ENCODE data around the gene CAST. TPM values are rescaled to one million over a fixed set of nuclear protein-coding genes. Genes with fewer than 3 reads are reported as not detected.

CAST gene
- total RNA-seq, 2 donors from 2014 or later: 165 to 229 TPM

- H3K4me1 Mint-ChIP-seq: no peaks in the 10 kb centered on the region
- H3K36me3 Mint-ChIP-seq (ENCODE audit: low read depth): no peaks in the 10 kb centered on the region
- peaks cover 13% of the 10 kb centered on the region for H3K27me3 Mint-ChIP-seq
- ATAC-seq (replicated peaks): no peak
- no peak overlapping the region for H3K4me3 Mint-ChIP-seq
- H3K9me3 Mint-ChIP-seq: no peaks in the 10 kb centered on the region
- H3K27ac Mint-ChIP-seq: no peak overlapping the region
Measured at GRCh38 chr5:96634881-96635280, 27.3 kb upstream of the CAST start.

- H3K4me3 Mint-ChIP-seq: no peak overlapping the region
- no peaks in the 10 kb centered on the region for H3K4me1 Mint-ChIP-seq
- H3K36me3 Mint-ChIP-seq (ENCODE audit: low read depth): no peaks in the 10 kb centered on the region
- H3K9me3 Mint-ChIP-seq: no peaks in the 10 kb centered on the region
- no peak overlapping the region for H3K27ac Mint-ChIP-seq
- no peak for ATAC-seq (replicated peaks)
- peaks cover 13% of the 10 kb centered on the region for H3K27me3 Mint-ChIP-seq
Measured at GRCh38 chr5:96636046-96636445, 26.1 kb upstream of the CAST start.

- Mint-ChIP-seq H3K9me3 (no peaks in the 10 kb centered on the region), H3K4me3 (no peak overlapping the region), H3K4me1 (peaks cover 3% of the 10 kb centered on the region), H3K27ac (no peak overlapping the region), H3K27me3 (peaks cover 13% of the 10 kb centered on the region), H3K36me3 (ENCODE audit: low read depth) (no peaks in the 10 kb centered on the region)
- ATAC-seq (replicated peaks): no peak
Measured at GRCh38 chr5:96636594-96636993, 25.6 kb upstream of the CAST start.

GRCh38 chr5:96637196-96637595, 25.0 kb upstream of the CAST start:
- Mint-ChIP-seq H3K4me1 (peaks cover 9% of the 10 kb centered on the region), H3K27ac (no peak overlapping the region), H3K27me3 (peaks cover 13% of the 10 kb centered on the region), H3K4me3 (no peak overlapping the region), H3K9me3 (no peaks in the 10 kb centered on the region), H3K36me3 (ENCODE audit: low read depth) (no peaks in the 10 kb centered on the region)
- no peak for ATAC-seq (replicated peaks)

GRCh38 chr5:96638561-96638960, 23.6 kb upstream of the CAST start:
- no peak overlapping the region for H3K4me3 Mint-ChIP-seq
- no peaks in the 10 kb centered on the region for H3K36me3 Mint-ChIP-seq (ENCODE audit: low read depth)
- no peak overlapping the region for H3K27ac Mint-ChIP-seq
- peaks cover 13% of the 10 kb centered on the region for H3K27me3 Mint-ChIP-seq
- peaks cover 9% of the 10 kb centered on the region for H3K4me1 Mint-ChIP-seq
- ATAC-seq (replicated peaks): no peak
- H3K9me3 Mint-ChIP-seq: no peaks in the 10 kb centered on the region

- H3K4me3 Mint-ChIP-seq: no peak overlapping the region
- ATAC-seq (replicated peaks): no peak
- no peaks in the 10 kb centered on the region for H3K9me3 Mint-ChIP-seq
- no peak overlapping the region for H3K27ac Mint-ChIP-seq
- H3K4me1 Mint-ChIP-seq: peaks cover 9% of the 10 kb centered on the region
- no peaks in the 10 kb centered on the region for H3K27me3 Mint-ChIP-seq
- no peaks in the 10 kb centered on the region for H3K36me3 Mint-ChIP-seq (ENCODE audit: low read depth)
Measured at GRCh38 chr5:96640696-96641095, 21.5 kb upstream of the CAST start.

GRCh38 chr5:96641368-96642280, 20.6 kb upstream of the CAST start:
- H3K27me3 Mint-ChIP-seq: no peaks in the 10 kb centered on the region
- peak; percentile 11 for ATAC-seq (replicated peaks)
- no peak overlapping the region for H3K27ac Mint-ChIP-seq
- H3K9me3 Mint-ChIP-seq: no peaks in the 10 kb centered on the region
- peaks cover 9% of the 10 kb centered on the region for H3K4me1 Mint-ChIP-seq
- H3K36me3 Mint-ChIP-seq (ENCODE audit: low read depth): no peaks in the 10 kb centered on the region
- no peak overlapping the region for H3K4me3 Mint-ChIP-seq

- Mint-ChIP-seq H3K27ac (no peak overlapping the region), H3K9me3 (no peaks in the 10 kb centered on the region), H3K36me3 (ENCODE audit: low read depth) (no peaks in the 10 kb centered on the region), H3K27me3 (no peaks in the 10 kb centered on the region), H3K4me1 (peaks cover 9% of the 10 kb centered on the region), H3K4me3 (no peak overlapping the region)
- ATAC-seq (replicated peaks): no peak
Measured at GRCh38 chr5:96642281-96642640, 19.9 kb upstream of the CAST start.

GRCh38 chr5:96645091-96645490, 17.1 kb upstream of the CAST start:
- no peak overlapping the region for H3K27ac Mint-ChIP-seq

GRCh38 chr5:96648023-96648422, 14.2 kb upstream of the CAST start:
- Mint-ChIP-seq H3K36me3 (ENCODE audit: low read depth) (no peaks in the 10 kb centered on the region), H3K27me3 (peaks cover 5% of the 10 kb centered on the region), H3K4me1 (peaks cover 3% of the 10 kb centered on the region), H3K4me3 (no peak overlapping the region), H3K9me3 (no peaks in the 10 kb centered on the region), H3K27ac (no peak overlapping the region)
- peak; percentile 50 for ATAC-seq (replicated peaks)

More at GRCh38 chr5:96645091-96645490, 17.1 kb upstream of the CAST start:
- no peak for ATAC-seq (replicated peaks)
- H3K27me3 Mint-ChIP-seq: no peaks in the 10 kb centered on the region
- H3K4me1 Mint-ChIP-seq: peaks cover 12% of the 10 kb centered on the region
- no peak overlapping the region for H3K4me3 Mint-ChIP-seq
- no peaks in the 10 kb centered on the region for H3K36me3 Mint-ChIP-seq (ENCODE audit: low read depth)
- H3K9me3 Mint-ChIP-seq: no peaks in the 10 kb centered on the region

GRCh38 chr5:96648593-96648992, 13.6 kb upstream of the CAST start:
- Mint-ChIP-seq H3K27ac (no peak overlapping the region), H3K4me3 (no peak overlapping the region), H3K4me1 (peaks cover 3% of the 10 kb centered on the region), H3K27me3 (peaks cover 5% of the 10 kb centered on the region), H3K36me3 (ENCODE audit: low read depth) (no peaks in the 10 kb centered on the region), H3K9me3 (no peaks in the 10 kb centered on the region)
- no peak for ATAC-seq (replicated peaks)

GRCh38 chr5:96649251-96649662, 12.9 kb upstream of the CAST start:
- Mint-ChIP-seq H3K4me3 (no peak overlapping the region), H3K27ac (no peak overlapping the region), H3K9me3 (no peaks in the 10 kb centered on the region), H3K36me3 (ENCODE audit: low read depth) (no peaks in the 10 kb centered on the region), H3K27me3 (peaks cover 7% of the 10 kb centered on the region), H3K4me1 (peaks cover 6% of the 10 kb centered on the region)
- ATAC-seq (replicated peaks): no peak

- no peak overlapping the region for H3K4me3 Mint-ChIP-seq
- peaks cover 11% of the 10 kb centered on the region for H3K27me3 Mint-ChIP-seq
- peaks cover 10% of the 10 kb centered on the region for H3K4me1 Mint-ChIP-seq
- no peak for ATAC-seq (replicated peaks)
- no peaks in the 10 kb centered on the region for H3K9me3 Mint-ChIP-seq
- H3K36me3 Mint-ChIP-seq (ENCODE audit: low read depth): no peaks in the 10 kb centered on the region
- H3K27ac Mint-ChIP-seq: no peak overlapping the region
Measured at GRCh38 chr5:96649681-96650540, 12.3 kb upstream of the CAST start.

- Mint-ChIP-seq H3K4me1 (peaks cover 13% of the 10 kb centered on the region), H3K9me3 (no peaks in the 10 kb centered on the region), H3K27ac (no peak overlapping the region), H3K4me3 (no peak overlapping the region), H3K36me3 (ENCODE audit: low read depth) (no peaks in the 10 kb centered on the region), H3K27me3 (peaks cover 14% of the 10 kb centered on the region)
- ATAC-seq (replicated peaks): no peak
Measured at GRCh38 chr5:96651047-96651446, 11.1 kb upstream of the CAST start.

Data from activated T-helper 17 cell treated with anti-CD3 and anti-CD28 coated beads, Interleukin-2, amount 50 U/mL, for 72 hours (primary cell).